Mucosa of stomach (tissue), 1 donor: ENCODE results near the gene CCR5AS.

ENCODE experiments used
- H3K27me3 ChIP-seq: one replicate; pipeline ENCODE4 v1.7.0; 2013; ENCODE audit warnings: mild to moderate bottlenecking, low read length; ENCODE audit not compliant: control insufficient read depth, insufficient read depth
- H3K36me3 ChIP-seq: one replicate; pipeline ENCODE4 v1.7.0; 2013; ENCODE audit warnings: low read length; ENCODE audit not compliant: control insufficient read depth, insufficient read depth
- H3K4me1 ChIP-seq: one replicate; pipeline ENCODE4 v1.7.0; 2013; ENCODE audit warnings: mild to moderate bottlenecking, low read length; ENCODE audit not compliant: control insufficient read depth, insufficient read depth
- H3K4me3 ChIP-seq: one replicate; pipeline ENCODE4 v1.7.0; 2013; ENCODE audit warnings: low read length
- H3K9ac ChIP-seq: one replicate; pipeline ENCODE4 v1.7.0; 2013; ENCODE audit warnings: mild to moderate bottlenecking, low read length, moderate library complexity
- H3K9me3 ChIP-seq: one replicate; pipeline ENCODE4 v1.7.0; 2013; ENCODE audit warnings: mild to moderate bottlenecking, low read length, moderate library complexity; ENCODE audit not compliant: control insufficient read depth
- donor health status: Pancreatic carcinoma.

The CCR5AS gene

GRCh38 chr3:46406788-46407611, at the start of gene CCR5AS, which contains the start of gene CCRL2:
CCR5AS (minus strand) TSS chr3:46407066.
CCRL2 (plus strand) TSS chr3:46407259; CDS start chr3:46408080, 821 bp downstream.
- Histone ChIP-seq H3K9me3 (no peaks in the 10 kb centered on the region), H3K36me3 (no peaks in the 10 kb centered on the region), H3K27me3 (no peaks in the 10 kb centered on the region), H3K4me1 (peaks cover 34% of the 10 kb centered on the region), H3K9ac (peak within 1 kb of the TSS; percentile 79), H3K4me3 (peak within 1 kb of the TSS; percentile 56)

- Histone ChIP-seq H3K36me3 (no peaks in the 10 kb centered on the region), H3K9me3 (no peaks in the 10 kb centered on the region), H3K9ac (no peak overlapping the region), H3K4me3 (no peak overlapping the region), H3K27me3 (no peaks in the 10 kb centered on the region), H3K4me1 (no peaks in the 10 kb centered on the region)
Observed at GRCh38 chr3:46456118-46456517, 49.3 kb upstream of the CCR5AS start.

GRCh38 chr3:46455231-46456115, 48.6 kb upstream of the CCR5AS start:
- no peaks in the 10 kb centered on the region for H3K36me3 ChIP-seq
- no peak overlapping the region for H3K4me3 ChIP-seq

GRCh38 chr3:46454606-46455005, 47.7 kb upstream of the CCR5AS start:
- Histone ChIP-seq H3K4me1 (no peaks in the 10 kb centered on the region), H3K27me3 (no peaks in the 10 kb centered on the region), H3K9ac (no peak overlapping the region), H3K9me3 (no peaks in the 10 kb centered on the region), H3K36me3 (no peaks in the 10 kb centered on the region), H3K4me3 (no peak overlapping the region)

More at GRCh38 chr3:46455231-46456115, 48.6 kb upstream of the CCR5AS start:
- no peaks in the 10 kb centered on the region for H3K9me3 ChIP-seq
- H3K4me1 ChIP-seq = no peaks in the 10 kb centered on the region
- no peaks in the 10 kb centered on the region for H3K27me3 ChIP-seq
- no peak overlapping the region for H3K9ac ChIP-seq

GRCh38 chr3:46454209-46454595, 47.3 kb upstream of the CCR5AS start:
- H3K4me3 ChIP-seq = no peak overlapping the region
- no peaks in the 10 kb centered on the region for H3K4me1 ChIP-seq
- no peaks in the 10 kb centered on the region for H3K9me3 ChIP-seq
- H3K9ac ChIP-seq = no peak overlapping the region
- no peaks in the 10 kb centered on the region for H3K36me3 ChIP-seq
- H3K27me3 ChIP-seq = no peaks in the 10 kb centered on the region

- Histone ChIP-seq H3K4me1 (no peaks in the 10 kb centered on the region), H3K9me3 (no peaks in the 10 kb centered on the region), H3K27me3 (no peaks in the 10 kb centered on the region), H3K4me3 (no peak overlapping the region), H3K9ac (no peak overlapping the region), H3K36me3 (no peaks in the 10 kb centered on the region)
Observed at GRCh38 chr3:46453526-46454208, 46.8 kb upstream of the CCR5AS start.

- Histone ChIP-seq H3K9ac (no peak overlapping the region), H3K9me3 (no peaks in the 10 kb centered on the region), H3K4me1 (no peaks in the 10 kb centered on the region), H3K27me3 (no peaks in the 10 kb centered on the region), H3K4me3 (no peak overlapping the region), H3K36me3 (no peaks in the 10 kb centered on the region)
Observed at GRCh38 chr3:46449755-46450552, 43.1 kb upstream of the CCR5AS start.

- no peaks in the 10 kb centered on the region for H3K4me1 ChIP-seq
- H3K36me3 ChIP-seq = no peaks in the 10 kb centered on the region
- no peaks in the 10 kb centered on the region for H3K27me3 ChIP-seq
Observed at GRCh38 chr3:46448721-46449120, 41.9 kb upstream of the CCR5AS start.

GRCh38 chr3:46447228-46447985, 40.5 kb upstream of the CCR5AS start:
- no peaks in the 10 kb centered on the region for H3K36me3 ChIP-seq
- no peak overlapping the region for H3K4me3 ChIP-seq
- no peaks in the 10 kb centered on the region for H3K4me1 ChIP-seq
- no peaks in the 10 kb centered on the region for H3K27me3 ChIP-seq
- H3K9ac ChIP-seq = no peak overlapping the region
- H3K9me3 ChIP-seq = no peaks in the 10 kb centered on the region

More at GRCh38 chr3:46448721-46449120, 41.9 kb upstream of the CCR5AS start:
- Histone ChIP-seq H3K9me3 (no peaks in the 10 kb centered on the region), H3K4me3 (no peak overlapping the region), H3K9ac (no peak overlapping the region)

- H3K36me3 ChIP-seq = no peaks in the 10 kb centered on the region
Observed at GRCh38 chr3:46442576-46443530, 36.0 kb upstream of the CCR5AS start.

More at GRCh38 chr3:46442576-46443530, 36.0 kb upstream of the CCR5AS start:
- Histone ChIP-seq H3K9me3 (no peaks in the 10 kb centered on the region), H3K9ac (no peak overlapping the region), H3K27me3 (no peaks in the 10 kb centered on the region), H3K4me1 (no peaks in the 10 kb centered on the region), H3K4me3 (no peak overlapping the region)
